Osteocyte (in vitro differentiated cells): ENCODE data around the gene SLC25A46. TPM values are rescaled to one million over a fixed set of nuclear protein-coding genes. Genes with fewer than 3 reads are reported as not detected.
"Not testable (repeated sequence)": the region's sequence is repeated elsewhere in the genome, so short reads cannot be mapped to it uniquely, and the experiment has no call there.

Experiments used
- DNase-seq: peaks from one replicate; pipeline ENCODE4 v3.0.0; 2021; ENCODE audit warnings: mixed read lengths; ENCODE audit not compliant: unreplicated experiment; ENCODE audit errors: extremely low spot score
- H3K27ac Mint-ChIP-seq: one replicate; pipeline ENCODE4 v1.8.0; 2021; ENCODE audit warnings: mild to moderate bottlenecking, mixed read lengths; ENCODE audit not compliant: unreplicated experiment
- H3K27me3 Mint-ChIP-seq: one replicate; pipeline ENCODE4 v1.8.0; 2021; ENCODE audit warnings: mixed read lengths; ENCODE audit not compliant: unreplicated experiment
- H3K36me3 Mint-ChIP-seq: one replicate; pipeline ENCODE4 v1.8.0; 2021; ENCODE audit warnings: mixed read lengths; ENCODE audit not compliant: unreplicated experiment
- H3K4me1 Mint-ChIP-seq: one replicate; pipeline ENCODE4 v1.8.0; 2021; ENCODE audit warnings: mixed read lengths; ENCODE audit not compliant: unreplicated experiment
- H3K4me3 Mint-ChIP-seq: one replicate; pipeline ENCODE4 v1.8.0; 2021; ENCODE audit warnings: mild to moderate bottlenecking, moderate library complexity, mixed read lengths; ENCODE audit not compliant: unreplicated experiment
- H3K9me3 Mint-ChIP-seq: one replicate; pipeline ENCODE4 v1.8.0; 2021; ENCODE audit warnings: mixed read lengths; ENCODE audit not compliant: unreplicated experiment
- CTCF ChIP-seq: fragments of 200-600 bp; sonication (generic); IDR thresholded peaks from 2 replicates; pipeline ENCODE4 v1.5.0; 2021; ENCODE audit warnings: antibody characterized with exemption, mild to moderate bottlenecking, moderate library complexity
- total RNA-seq: library from RNA; stranded (reverse); gene quantifications from 2 replicates; pipeline ENCODE4 v1.2.1, GENCODE V29; 2021

The SLC25A46 gene
- total RNA-seq, 1 donor from 2014 or later, result 41.9 TPM

- H3K4me1 Mint-ChIP-seq, result peaks cover 8% of the 10 kb centered on the region
- no peak for DNase-seq
- H3K9me3 Mint-ChIP-seq, result no peaks in the 10 kb centered on the region
- no peak overlapping the region for H3K4me3 Mint-ChIP-seq
- TF ChIP-seq CTCF, result no peak
- peaks cover under 1% of the 10 kb centered on the region for H3K36me3 Mint-ChIP-seq
- H3K27me3 Mint-ChIP-seq, result peaks cover 46% of the 10 kb centered on the region
- H3K27ac Mint-ChIP-seq, result no peak overlapping the region
These were observed 31.5 kb downstream of the SLC25A46 start for GRCh38 chr5:110770286-110770685.

- Mint-ChIP-seq H3K4me3 (no peak overlapping the region), H3K9me3 (peaks cover 4% of the 10 kb centered on the region), H3K36me3 (no peaks in the 10 kb centered on the region), H3K4me1 (no peaks in the 10 kb centered on the region), H3K27ac (no peak overlapping the region), H3K27me3 (peaks cover 11% of the 10 kb centered on the region)
- no peak for TF ChIP-seq CTCF
- DNase-seq, result no peak
These were observed 46.1 kb downstream of the SLC25A46 start for GRCh38 chr5:110784901-110785300.

- Mint-ChIP-seq H3K4me3 (no peak overlapping the region), H3K9me3 (peaks cover 4% of the 10 kb centered on the region), H3K36me3 (no peaks in the 10 kb centered on the region), H3K4me1 (no peaks in the 10 kb centered on the region), H3K27ac (no peak overlapping the region), H3K27me3 (peaks cover 8% of the 10 kb centered on the region)
- no peak for TF ChIP-seq CTCF
- DNase-seq, result no peak
These were observed 46.5 kb downstream of the SLC25A46 start for GRCh38 chr5:110785356-110785755.

- not testable (repeated sequence) for H3K36me3 Mint-ChIP-seq, H3K9me3 Mint-ChIP-seq, H3K4me1 Mint-ChIP-seq, H3K27ac Mint-ChIP-seq, DNase-seq, H3K4me3 Mint-ChIP-seq
- H3K27me3 Mint-ChIP-seq, result peaks cover 11% of the 10 kb centered on the region
These were observed 49.2 kb downstream of the SLC25A46 start for GRCh38 chr5:110788006-110788405.

GRCh38 chr5:110790673-110791072, 51.9 kb downstream of the SLC25A46 start:
- no peak overlapping the region for H3K27ac Mint-ChIP-seq
- H3K36me3 Mint-ChIP-seq, result no peaks in the 10 kb centered on the region
- H3K27me3 Mint-ChIP-seq, result peaks cover 20% of the 10 kb centered on the region
- no peaks in the 10 kb centered on the region for H3K9me3 Mint-ChIP-seq
- peak; percentile 50 for TF ChIP-seq CTCF
- no peaks in the 10 kb centered on the region for H3K4me1 Mint-ChIP-seq
- no peak for DNase-seq
- no peak overlapping the region for H3K4me3 Mint-ChIP-seq

- DNase-seq, result no peak
- peaks cover 20% of the 10 kb centered on the region for H3K9me3 Mint-ChIP-seq
- peaks cover 5% of the 10 kb centered on the region for H3K27me3 Mint-ChIP-seq
- no peak for TF ChIP-seq CTCF
- H3K4me1 Mint-ChIP-seq, result no peaks in the 10 kb centered on the region
- H3K36me3 Mint-ChIP-seq, result no peaks in the 10 kb centered on the region
- no peak overlapping the region for H3K4me3 Mint-ChIP-seq
- H3K27ac Mint-ChIP-seq, result no peak overlapping the region
These were observed 64.2 kb downstream of the SLC25A46 start for GRCh38 chr5:110802998-110803397.
